Endothelial cell of umbilical vein (primary cell): Measurements from ENCODE around the gene CREB3. TPM values are rescaled to one million over a fixed set of nuclear protein-coding genes. Genes with fewer than 3 reads are reported as not detected.
A peak's percentile ranks its signal among the peaks of the same experiment; 100 is the strongest.

Experiments used
- BruUV-seq: library from RNA; stranded (reverse); fragments of 400-500 nt; replicated peaks from 2 replicates; lab custom pipeline; 2021; lab: Mats Ljungman, UMichigan
- CTCF ChIA-PET: fragments of 300-600, 350-600 bp; sonication (Branson Sonifier 250); formaldehyde crosslinking; loops from one replicate; lab custom pipeline; 2021; ENCODE audit warnings: antibody characterized with exemption, inconsistent platforms; lab: Charles Lee
- POLR2A ChIA-PET: fragments of 300-600, 350-600 bp; sonication (Branson Sonifier 250); formaldehyde crosslinking; loops from one replicate; lab custom pipeline; 2021; ENCODE audit warnings: antibody characterized with exemption, inconsistent platforms; lab: Charles Lee
- DNase-seq: peaks from one replicate; pipeline ENCODE4 v3.0.0-alpha.2; 2011; ENCODE audit warnings: low read depth, low spot score
- FAIRE-seq: peaks from 2 replicates; lab custom pipeline; 2011; peaks lifted over from hg19 to GRCh38; lab: Jason Lieb, UNC
- H2AFZ ChIP-seq: 2 replicates; pipeline ENCODE4 v1.6.0; 2012; ENCODE audit warnings: low read depth, low read length, control low read depth, inconsistent platforms
- H3K27ac ChIP-seq: 2 replicates; pipeline ENCODE4 v1.5.1; 2011; ENCODE audit warnings: low read depth, mild to moderate bottlenecking, control low read depth, low read length, moderate library complexity; ENCODE audit not compliant: insufficient read depth
- H3K27me3 ChIP-seq, 2 experiments: 2 replicates each; pipeline versions ENCODE4 v1.6.0 to v1.6.1; 2011; ENCODE audit warnings: low read length in 2 of 2, mixed read lengths in 1 of 2; ENCODE audit not compliant: control insufficient read depth in 2 of 2, insufficient read depth in 2 of 2
- H3K36me3 ChIP-seq, 2 experiments: 2 replicates in 1 of 2; 3 replicates in 1 of 2; pipeline ENCODE4 v1.5.1; 2011; ENCODE audit warnings: low read length in 2 of 2, mild to moderate bottlenecking in 1 of 2, moderate library complexity in 1 of 2; ENCODE audit not compliant: control insufficient read depth in 2 of 2, insufficient read depth in 2 of 2; ENCODE audit errors: extremely low read depth in 1 of 2
- H3K4me1 ChIP-seq: 3 replicates; pipeline ENCODE4 v1.5.1; 2011; ENCODE audit warnings: mild to moderate bottlenecking, low read length; ENCODE audit not compliant: control insufficient read depth, insufficient read depth; ENCODE audit errors: extremely low read depth
- H3K4me2 ChIP-seq: 2 replicates; pipeline ENCODE4 v1.6.1; 2011; ENCODE audit warnings: low read length, control low read depth, mixed read lengths; ENCODE audit not compliant: insufficient read depth
- H3K4me3 ChIP-seq, 3 experiments: fragments of 200-600 bp in 1 of 3; sonication (generic), shearing (Covaris generic) in 1 of 3; replicated peaks in 1 of 3; 2 replicates each; pipeline ENCODE4 v1.5.1; 2011 to 2016; ENCODE audit warnings: control low read depth in 3 of 3, low read length in 3 of 3, mild to moderate bottlenecking in 2 of 3, inconsistent platforms in 1 of 3, low read depth in 1 of 3, moderate library complexity in 1 of 3; ENCODE audit not compliant: insufficient read depth in 1 of 3
- H3K79me2 ChIP-seq: 2 replicates; pipeline ENCODE4 v1.6.0; 2012; ENCODE audit warnings: low read length, inconsistent platforms; ENCODE audit not compliant: control insufficient read depth, insufficient read depth
- H3K9ac ChIP-seq: replicated peaks from 2 replicates; pipeline ENCODE3; 2011; ENCODE audit warnings: low read length, control low read depth; ENCODE audit not compliant: insufficient read depth; ENCODE audit errors: extremely low read depth
- H3K9me1 ChIP-seq: replicated peaks from 3 replicates; pipeline ENCODE4 v1.6.0; 2011; ENCODE audit warnings: mild to moderate bottlenecking, low read length; ENCODE audit not compliant: control insufficient read depth, insufficient read depth; ENCODE audit errors: extremely low read depth
- H3K9me3 ChIP-seq: replicated peaks from 2 replicates; pipeline ENCODE4 v1.5.1; 2012; ENCODE audit warnings: low read length, inconsistent platforms; ENCODE audit not compliant: control insufficient read depth, insufficient read depth
- H4K20me1 ChIP-seq: replicated peaks from 2 replicates; pipeline ENCODE3; 2011; ENCODE audit warnings: mild to moderate bottlenecking, low read length; ENCODE audit not compliant: control insufficient read depth, insufficient read depth; ENCODE audit errors: extremely low read depth
- EZH2 ChIP-seq: IDR thresholded peaks from 2 replicates; pipeline ENCODE4 v1.6.1; 2012; ENCODE audit warnings: borderline replicate concordance, low read depth, mild to moderate bottlenecking, moderate library complexity, low read length, inconsistent platforms; ENCODE audit not compliant: severe bottlenecking
- FOS ChIP-seq: IDR thresholded peaks from 2 replicates; pipeline ENCODE4 v1.6.1; 2011; ENCODE audit warnings: mild to moderate bottlenecking, low read length, moderate library complexity, borderline replicate concordance; ENCODE audit not compliant: insufficient read depth
- POLR2A ChIP-seq: IDR thresholded peaks from 2 replicates; pipeline ENCODE4 v1.6.1; 2012; ENCODE audit warnings: low read depth, mild to moderate bottlenecking, control low read depth, low read length
- POLR2AphosphoS5 ChIP-seq: IDR thresholded peaks from 2 replicates; pipeline ENCODE4 v1.6.1; 2012; ENCODE audit warnings: low read depth, mild to moderate bottlenecking, control low read depth, low read length, moderate library complexity; ENCODE audit not compliant: insufficient read depth
- dilution Hi-C: fragments of 300-500 bp; cut with MboI; formaldehyde crosslinking; loops from one replicate; pipeline ENCODE4 v1.15.0; 2019; ENCODE audit warnings: low sequenced_read_pairs; ENCODE audit not compliant: extremely low pct_ligation_motif_present
- intact Hi-C: fragments of 100-400 bp; cut with micrococcal nuclease; formaldehyde crosslinking; loops from one replicate; pipeline ENCODE4 v1.10.0; 2022
- polyA plus RNA-seq, 4 experiments: library from polyadenylated mRNA; depleted of rRNA in 3 of 4; stranded (reverse) in 3 of 4; unstranded in 1 of 4; fragments of >200 nt; gene quantifications; 2 replicates each; pipeline versions ENCODE4 v1.2.1 to v1.2.3, GENCODE V29; 2011 to 2012; ENCODE audit warnings: missing spikeins in 1 of 4
- total RNA-seq: library from RNA; stranded (reverse); gene quantifications from 2 replicates; pipeline ENCODE4 v1.2.3, GENCODE V29; 2021
- TF ChIP-seq, protein P1 (sequence below), 2 donors: IDR thresholded peaks; 1 replicate in 1 of 2; 2 replicates in 1 of 2; pipeline ENCODE4 v1.5.1; 2011; ENCODE audit warnings: low read length in 2 of 2, mild to moderate bottlenecking in 2 of 2, moderate library complexity in 2 of 2, control low read depth in 1 of 2, inconsistent platforms in 1 of 2, low read depth in 1 of 2; ENCODE audit not compliant: insufficient read depth in 1 of 2; ENCODE audit errors: extremely low read depth in 1 of 2

The CREB3 gene
- total and polyA plus RNA-seq, 2 donors (not counting 3 experiments of a cell fraction or from before 2014, with no cell fraction given), result 39.8 to 52.1 TPM

DNA sequence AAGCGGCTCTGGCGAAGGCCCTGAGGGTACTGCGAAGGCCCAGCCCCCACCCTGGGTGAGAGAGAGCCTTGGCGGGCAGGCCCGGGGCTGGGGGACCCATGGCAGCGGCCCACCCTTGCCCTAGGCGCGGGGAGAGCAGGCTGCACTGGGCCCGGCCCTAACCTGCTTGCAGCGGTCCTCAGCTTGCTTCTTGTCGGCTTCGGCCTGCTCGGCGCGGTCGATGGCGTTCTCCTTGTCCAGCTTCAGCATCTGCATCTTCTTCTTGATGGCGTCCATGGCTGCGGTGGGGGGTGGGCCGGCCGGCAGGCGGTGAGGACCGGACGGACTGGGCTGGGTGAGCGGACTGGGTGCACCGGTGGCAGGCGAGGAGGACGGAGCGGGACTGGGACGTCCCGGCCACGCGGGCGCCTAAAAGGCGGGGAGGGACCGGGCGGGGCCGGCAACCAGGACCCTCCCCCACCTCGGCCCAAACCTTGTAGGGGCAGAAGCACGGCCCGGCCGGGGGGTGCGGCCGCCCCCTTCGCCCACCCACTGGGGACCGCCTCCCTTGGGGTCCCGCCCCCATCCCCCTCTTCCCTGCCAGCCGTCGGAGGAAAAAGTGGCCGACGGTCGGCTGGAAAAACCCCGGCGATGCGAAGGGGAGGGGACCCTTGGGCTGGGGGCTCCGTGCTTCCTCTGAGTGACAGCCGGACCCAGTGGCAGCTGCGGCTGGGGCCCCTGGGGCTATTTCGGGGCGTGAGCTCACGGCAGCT is 42.7 kb upstream of the CREB3 start, which contains the start of gene TPM2:
TPM2 (minus strand) TSS at position 384 of the 752 bp plus-strand sequence; CDS start at position 276, 108 bp downstream.
- H3K36me3 ChIP-seq, result peaks cover 7 to 11% of the 10 kb centered on the region in 2 experiments
- peak within 1 kb of the TSS; percentile 50 for H3K27ac ChIP-seq
- H3K4me3 ChIP-seq, result peak within 1 kb of the TSS; percentile 66 to 82 (median 70)
- no peaks in the 10 kb centered on the region for H3K9me1 ChIP-seq
- H3K27me3 ChIP-seq, result no peaks in the 10 kb centered on the region
- FAIRE-seq (peak; percentile 83), DNase-seq (peak; percentile 70)
- peaks cover 36% of the 10 kb centered on the region for H3K79me2 ChIP-seq
- no peaks in the 10 kb centered on the region for H3K9me3 ChIP-seq
- TSS peak; percentile 64 for BruUV-seq
- no peaks in the 10 kb centered on the region for H4K20me1 ChIP-seq
- intact Hi-C loops, result loop anchor here (1.0 to 2.0 kb wide), 3 partner anchors 31 to 85 kb away; partner anchors contain the start of genes CCDC107, CREB3, RMRP and TESK1
- TF ChIP-seq, protein P1, sequence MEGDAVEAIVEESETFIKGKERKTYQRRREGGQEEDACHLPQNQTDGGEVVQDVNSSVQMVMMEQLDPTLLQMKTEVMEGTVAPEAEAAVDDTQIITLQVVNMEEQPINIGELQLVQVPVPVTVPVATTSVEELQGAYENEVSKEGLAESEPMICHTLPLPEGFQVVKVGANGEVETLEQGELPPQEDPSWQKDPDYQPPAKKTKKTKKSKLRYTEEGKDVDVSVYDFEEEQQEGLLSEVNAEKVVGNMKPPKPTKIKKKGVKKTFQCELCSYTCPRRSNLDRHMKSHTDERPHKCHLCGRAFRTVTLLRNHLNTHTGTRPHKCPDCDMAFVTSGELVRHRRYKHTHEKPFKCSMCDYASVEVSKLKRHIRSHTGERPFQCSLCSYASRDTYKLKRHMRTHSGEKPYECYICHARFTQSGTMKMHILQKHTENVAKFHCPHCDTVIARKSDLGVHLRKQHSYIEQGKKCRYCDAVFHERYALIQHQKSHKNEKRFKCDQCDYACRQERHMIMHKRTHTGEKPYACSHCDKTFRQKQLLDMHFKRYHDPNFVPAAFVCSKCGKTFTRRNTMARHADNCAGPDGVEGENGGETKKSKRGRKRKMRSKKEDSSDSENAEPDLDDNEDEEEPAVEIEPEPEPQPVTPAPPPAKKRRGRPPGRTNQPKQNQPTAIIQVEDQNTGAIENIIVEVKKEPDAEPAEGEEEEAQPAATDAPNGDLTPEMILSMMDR (IDR thresholded peaks at IDR 0.05; ENCODE audit: extremely low read depth in 1 of 2, insufficient read depth in 1 of 2, low read depth in 1 of 2, low read length in 2 of 2), result no peak
- TF ChIP-seq POLR2AphosphoS5 (peak; percentile 97), FOS (no peak), EZH2 (no peak), POLR2A (peak; percentile 98)
- peak within 1 kb of the TSS; percentile 68 for H3K9ac ChIP-seq
- dilution Hi-C loops, result no loop called here
- H3K4me1 ChIP-seq, result peaks cover 28% of the 10 kb centered on the region
- ChIA-PET CTCF (interaction anchor here (1.1 to 13.5 kb wide), 7 partner anchors 10 to 86 kb away, joined by 3 to 227 read pairs (median 6); partner anchors contain the start of genes ARHGEF39, CCDC107 and RMRP), POLR2A (interaction anchor here (0.7 to 1.7 kb wide), 6 partner anchors 10 to 28 kb away, joined by 3 to 5 read pairs (median 4); partner anchors contain the start of gene ARHGEF39)
- peak within 1 kb of the TSS; percentile 84 for H3K4me2 ChIP-seq
- H2AFZ ChIP-seq, result peak within 1 kb of the TSS; percentile 84
